COLO668 (cell line): ENCODE data around the gene ARHGEF37.
A peak's percentile ranks its signal among the peaks of the same experiment; 100 is the strongest.
"Not testable (repeated sequence)": the region's sequence is repeated elsewhere in the genome, so short reads cannot be mapped to it uniquely, and the experiment has no call there.

Source experiments
- DNase-seq: peaks from one replicate; lab custom pipeline; 2025; ENCODE audit not compliant: unreplicated experiment; lab: John Stamatoyannopoulos, UW

The ARHGEF37 gene

DNA sequence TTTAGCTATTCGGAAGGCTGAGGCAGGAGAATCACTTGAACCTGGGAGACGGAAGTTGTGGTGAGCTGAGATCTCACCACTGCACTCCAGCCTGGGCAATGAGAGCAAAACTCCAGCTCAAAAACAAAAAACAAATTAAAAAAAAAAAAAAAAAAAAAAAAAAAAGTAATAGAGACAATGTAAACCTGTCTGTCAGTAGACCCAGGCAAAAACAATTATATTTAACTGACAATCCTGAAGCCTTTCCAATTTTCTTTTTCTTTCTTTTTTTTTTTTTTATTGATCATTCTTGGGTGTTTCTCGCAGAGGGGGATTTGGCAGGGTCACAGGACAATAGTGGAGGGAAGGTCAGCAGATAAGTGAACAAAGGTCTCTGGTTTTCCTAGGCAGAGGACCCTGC is 88.0 kb downstream of the ARHGEF37 start:
- DNase-seq: not testable (repeated sequence)

DNA sequence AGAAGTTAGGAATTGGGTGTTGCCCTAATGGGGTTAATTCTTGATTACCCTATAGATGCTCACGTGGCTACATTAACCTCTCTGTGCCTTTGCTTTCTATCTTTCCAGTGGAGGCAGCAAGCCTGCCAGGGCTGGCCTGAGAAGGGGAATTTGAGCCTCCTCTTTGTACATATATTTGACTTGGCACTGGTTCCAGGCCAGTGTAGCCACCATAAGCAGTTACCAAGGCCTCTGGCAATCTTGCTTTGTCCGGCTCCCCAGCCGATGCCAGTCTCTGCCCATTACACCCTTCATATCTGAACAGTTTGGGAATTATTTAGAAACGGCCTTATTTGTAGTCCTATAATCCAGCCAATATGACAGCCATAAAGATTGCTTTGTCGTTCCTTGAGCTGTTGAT is 90.2 kb downstream of the ARHGEF37 start:
- peak; percentile 7 for DNase-seq

DNA sequence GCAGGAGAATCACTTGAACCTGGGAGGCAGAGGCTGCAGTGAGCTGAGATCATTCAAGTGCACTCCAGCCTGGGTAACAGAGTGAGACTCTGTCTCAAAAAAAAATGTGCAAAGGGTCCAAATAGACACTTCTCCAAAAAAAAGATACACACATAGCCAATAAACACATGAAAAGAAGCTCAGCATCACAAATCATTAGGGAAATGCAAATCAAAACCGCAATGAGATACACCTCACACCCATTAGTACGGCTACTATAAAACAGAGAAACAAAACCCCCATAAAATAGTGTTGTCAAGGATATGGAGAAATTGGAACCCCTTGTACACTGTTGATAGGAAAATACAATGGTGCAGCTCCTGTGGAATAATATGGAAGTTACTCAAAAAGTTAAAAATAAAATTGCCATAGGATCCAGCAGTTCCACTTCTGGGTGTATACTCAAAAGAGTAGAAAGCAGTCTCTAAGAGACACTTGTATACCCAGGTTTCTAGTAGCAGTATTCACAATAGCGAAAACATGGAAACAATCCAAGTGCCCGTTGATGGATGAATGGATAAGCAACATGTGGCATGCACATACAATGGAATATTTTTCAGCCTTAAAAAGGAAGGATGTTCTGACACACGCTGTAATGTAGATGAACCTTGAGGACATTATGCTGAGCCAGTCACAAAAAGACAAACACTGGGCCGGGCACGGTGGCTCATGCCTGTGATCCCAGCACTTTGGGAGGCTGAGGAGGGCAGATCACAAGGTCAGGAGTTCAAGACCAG is 91.6 kb downstream of the ARHGEF37 start:
- DNase-seq: no peak

DNA sequence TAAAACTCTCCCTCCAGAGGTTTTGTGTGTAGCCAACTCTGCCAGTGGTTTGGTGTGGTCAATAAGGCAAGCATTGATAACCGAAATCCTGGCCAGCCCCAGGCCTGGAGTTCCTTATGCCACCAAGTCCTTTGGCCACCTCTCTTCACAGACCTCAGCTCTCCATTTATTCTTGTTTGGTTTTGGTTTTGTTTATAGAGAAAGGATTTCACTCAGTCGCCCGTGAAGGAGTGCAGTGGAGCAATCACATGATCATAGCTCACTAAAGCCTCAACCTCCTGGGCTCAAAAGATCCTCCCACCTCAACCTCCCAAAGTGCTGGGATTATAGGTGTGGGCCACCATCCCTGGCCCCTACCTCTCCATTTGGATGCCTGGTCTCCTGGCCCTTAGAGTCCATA is 93.4 kb downstream of the ARHGEF37 start:
- DNase-seq: no peak

DNA sequence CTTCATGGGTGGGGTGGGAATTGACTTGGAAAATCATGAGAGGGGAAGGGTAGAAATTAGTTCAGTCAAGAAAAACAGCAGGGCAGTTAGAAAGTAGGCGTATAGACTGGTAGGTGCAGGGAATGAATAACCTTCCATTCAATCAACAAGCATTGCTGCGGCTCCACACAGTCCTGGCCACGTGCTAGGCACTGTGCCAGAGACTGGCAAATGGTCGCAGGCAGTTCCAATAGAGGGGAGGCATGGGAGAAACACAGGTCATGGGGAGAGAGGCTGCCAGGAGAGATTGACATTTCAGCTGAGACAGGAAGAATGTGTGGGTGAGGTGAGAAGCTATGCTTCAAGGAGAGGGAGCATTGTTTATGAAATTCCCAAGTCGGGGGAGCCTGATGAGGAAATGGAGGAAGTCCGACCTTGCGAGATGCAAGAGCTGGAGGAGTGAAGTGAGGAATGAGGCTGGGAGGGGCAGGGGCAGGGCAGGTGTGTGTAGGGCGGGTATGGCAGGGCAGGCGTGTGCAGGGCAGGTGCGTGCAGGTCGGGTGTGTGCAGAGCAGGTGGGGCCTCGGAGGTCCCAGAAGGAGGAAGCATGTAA is 94.4 kb downstream of the ARHGEF37 start:
- peak; percentile 52 for DNase-seq

GRCh38 chr5:149677731-149678130 is 96.4 kb downstream of the ARHGEF37 start:
- DNase-seq: no peak

DNA sequence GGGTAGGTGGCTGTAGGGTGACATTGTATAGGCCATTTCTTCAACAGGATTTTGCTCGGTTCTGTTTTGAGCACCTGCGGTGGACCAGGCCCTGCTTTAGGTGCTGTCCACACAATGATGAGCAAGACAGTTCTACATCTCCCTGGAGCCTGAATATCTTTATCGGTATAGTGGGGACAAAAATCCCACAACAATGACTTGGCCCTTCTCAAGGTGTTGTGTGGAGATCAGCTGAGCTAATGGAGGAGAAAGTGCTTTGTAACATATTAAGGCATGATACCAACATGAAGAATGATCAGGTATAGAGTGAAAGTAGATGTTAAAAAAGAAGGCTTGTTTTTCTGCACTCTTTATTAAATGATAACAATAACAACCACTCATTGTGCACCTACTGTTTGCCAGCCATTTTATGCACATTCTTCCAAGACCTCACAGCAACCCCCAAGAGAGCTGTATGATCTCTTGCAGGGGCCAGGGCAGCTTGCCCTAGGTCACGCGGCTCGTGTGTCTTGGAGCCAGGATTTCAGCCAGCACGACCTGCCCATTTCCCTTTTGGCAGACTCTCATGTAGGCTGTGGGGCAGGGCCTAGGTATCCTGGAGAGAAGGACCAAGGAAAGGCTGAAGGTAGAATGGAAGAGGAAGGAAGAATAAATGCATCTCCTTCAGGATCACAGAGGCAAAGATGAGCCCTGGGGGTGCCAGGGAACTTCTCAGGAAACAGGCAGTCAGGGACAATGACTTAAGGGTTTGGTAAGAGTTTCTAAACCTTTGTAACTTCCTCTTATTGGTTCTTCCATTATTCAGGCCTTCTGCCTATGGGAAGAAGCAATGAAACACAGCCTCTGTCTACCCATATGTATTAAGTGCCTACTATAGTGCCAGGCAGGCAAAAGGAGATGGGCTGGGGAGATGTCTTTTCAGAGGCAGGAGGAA is 98.8 kb downstream of the ARHGEF37 start:
- no peak for DNase-seq

GRCh38 chr5:149680810-149681221 is 99.5 kb downstream of the ARHGEF37 start:
- no peak for DNase-seq

DNA sequence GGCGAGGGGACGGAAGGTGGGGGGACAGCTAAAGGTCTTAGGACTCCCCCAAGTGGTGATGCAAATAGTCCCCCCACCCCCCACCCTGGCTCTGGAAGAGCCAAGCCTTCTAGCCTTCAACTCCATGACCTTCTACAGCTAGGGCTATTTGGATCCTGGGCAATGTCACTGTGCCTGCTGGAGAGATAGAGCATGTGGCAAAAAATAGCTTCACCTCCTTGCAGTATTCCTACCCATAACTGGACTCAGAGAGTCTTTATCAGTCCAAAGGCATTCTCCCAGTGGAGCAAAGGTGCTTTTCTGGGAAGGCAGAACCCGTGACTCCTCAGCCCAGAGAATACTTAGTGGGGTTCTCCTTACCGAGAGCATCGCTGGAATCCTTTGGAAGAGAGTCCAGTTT is 100.0 kb downstream of the ARHGEF37 start:
- no peak for DNase-seq

DNA sequence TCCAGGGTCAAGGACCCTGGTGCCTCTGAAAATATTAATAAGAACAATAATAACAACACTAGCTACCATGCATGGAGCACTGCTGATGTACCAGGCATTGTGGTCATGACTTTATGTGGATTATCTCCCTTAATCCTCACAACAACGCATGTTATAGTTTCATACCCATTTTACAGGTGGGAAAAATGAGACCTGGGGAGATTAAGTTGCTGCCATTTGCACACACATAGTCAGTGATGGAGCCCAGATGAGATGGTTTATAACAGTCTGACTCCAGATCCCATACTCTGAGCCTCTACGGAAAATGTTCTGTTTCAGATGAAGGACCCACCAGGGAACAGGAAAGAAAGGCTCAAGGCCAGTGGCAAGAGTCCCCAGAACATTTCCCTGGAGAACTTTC is 100.6 kb downstream of the ARHGEF37 start:
- DNase-seq: no peak

DNA sequence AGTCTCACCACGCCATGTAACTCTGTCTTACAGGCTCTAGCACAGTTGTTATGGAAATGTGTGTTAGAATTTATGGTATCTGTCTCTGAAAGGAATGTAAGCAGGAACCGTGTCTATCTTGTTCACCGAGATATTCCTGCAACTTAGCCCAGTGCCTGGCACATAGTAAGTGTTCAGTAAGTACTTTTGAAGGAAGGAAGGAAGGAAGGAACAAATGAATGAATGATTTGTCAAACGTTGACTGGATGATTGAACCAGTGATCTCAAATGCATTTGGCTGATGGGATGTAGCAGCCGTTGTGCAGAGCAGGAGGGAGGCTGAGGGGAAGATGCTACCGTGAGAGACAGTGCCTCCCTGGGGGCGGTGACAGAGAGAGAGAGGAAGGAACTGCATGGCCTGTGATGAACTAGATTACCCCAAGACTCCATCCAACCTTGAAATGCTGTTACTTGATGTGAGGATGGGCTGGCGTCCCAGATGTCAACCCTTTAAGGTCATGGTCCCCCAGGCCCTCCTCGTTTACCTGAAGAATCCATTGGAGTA is 101.3 kb downstream of the ARHGEF37 start:
- DNase-seq: no peak

DNA sequence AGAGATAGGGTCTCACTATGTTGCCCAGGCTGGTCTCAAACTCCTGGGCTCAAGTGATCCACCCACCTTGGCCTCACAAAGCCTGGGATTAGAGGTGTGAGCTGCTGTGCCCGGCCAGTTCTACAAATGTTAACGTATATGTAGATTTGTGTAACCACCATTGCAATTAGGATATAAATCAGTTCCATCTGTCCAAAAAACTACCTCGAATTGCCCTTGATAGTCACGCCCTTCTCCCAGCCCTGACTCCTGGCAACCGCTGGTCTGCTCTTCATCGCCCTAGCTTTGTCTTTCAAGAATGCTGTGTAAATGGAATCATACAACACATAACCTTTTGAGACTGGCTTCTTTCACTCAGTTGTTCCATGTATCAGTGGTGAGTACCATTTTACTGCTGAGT is 102.7 kb downstream of the ARHGEF37 start:
- no peak for DNase-seq

GRCh38 chr5:149684371-149684770 is 103.1 kb downstream of the ARHGEF37 start:
- DNase-seq: no peak
